Hematopoietic multipotent progenitor cell treated with erythropoietin and hydrocortisone succinate and interleukin-3 and kit ligand, for 15 days (in vitro differentiated cells): ENCODE results near the gene ZNF208.
"Not testable (repeated sequence)": the region's sequence is repeated elsewhere in the genome, so short reads cannot be mapped to it uniquely, and the experiment has no call there.

Source experiments
- DNase-seq: peaks from one replicate; pipeline ENCODE4 v3.0.0-alpha.2; 2015; ENCODE audit warnings: low spot score

ZNF208 gene

DNA sequence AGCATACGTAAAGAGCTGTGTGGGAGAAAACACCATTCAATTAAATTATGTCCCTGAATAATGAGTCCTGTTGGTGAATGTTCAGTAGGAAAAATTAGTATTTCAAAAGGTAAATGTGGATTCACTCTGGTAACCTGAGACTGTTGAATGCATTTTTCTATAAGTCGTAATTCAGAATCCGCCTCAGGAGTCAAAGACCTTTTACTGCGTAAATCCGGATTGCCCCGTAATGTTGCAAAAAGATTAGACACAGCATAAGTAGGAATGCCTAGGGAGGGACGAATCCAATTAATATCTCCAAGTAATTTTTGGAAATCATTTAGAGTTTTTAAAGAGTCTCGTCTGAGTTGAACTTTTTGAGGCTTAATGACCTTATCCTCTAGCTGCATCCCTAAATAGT lies 126.0 kb downstream of the ZNF208 start:
- not testable (repeated sequence) for DNase-seq

- DNase-seq = no peak
Measured at GRCh38 chr19:21883516-21883915, 127.2 kb downstream of the ZNF208 start.
